HepG2 (cell line): Measurements from ENCODE around the gene SH3BP2. TPM values are rescaled to one million over a fixed set of nuclear protein-coding genes. Genes with fewer than 3 reads are reported as not detected.

Experiments
- ATAC-seq: fragments of 200-7000 bp; cut with Tn5 transposase; 3 replicates; pipeline ENCODE4 v1.9.1; 2020; ENCODE audit warnings: mild to moderate bottlenecking, moderate library complexity
- BruUV-seq: library from RNA; stranded (reverse); fragments of 400-500 nt; replicated peaks from 2 replicates; lab custom pipeline; 2021; lab: Mats Ljungman, UMichigan
- CTCF ChIA-PET: fragments of 300-600 bp; formaldehyde crosslinking; extraction: SDS; loops from one replicate; lab custom pipeline; 2021; ENCODE audit warnings: low total read pairs, inconsistent platforms, low intra/inter-chr PET ratio; lab: Yijun Ruan, JAX
- POLR2A ChIA-PET: fragments of 350-600 bp; sonication (Branson Sonifier 250); formaldehyde crosslinking; loops from one replicate; lab custom pipeline; 2020; ENCODE audit warnings: antibody characterized with exemption, inconsistent platforms; lab: Yijun Ruan, JAX
- DNase-seq: peaks from one replicate; pipeline ENCODE4 v3.0.0-alpha.2; 2015; ENCODE audit warnings: low spot score
- FAIRE-seq: peaks from 3 replicates; lab custom pipeline; 2011; peaks lifted over from hg19 to GRCh38; lab: Jason Lieb, UNC
- H2AFZ ChIP-seq: one replicate; pipeline ENCODE4 v1.6.1; 2011; ENCODE audit warnings: low read length, inconsistent platforms
- H3K27ac ChIP-seq: fragments of 300-600 bp; 3 replicates; pipeline ENCODE4 v1.8.0; 2011; ENCODE audit warnings: mixed run types, mild to moderate bottlenecking, mixed read lengths, low read length, inconsistent platforms; ENCODE audit not compliant: insufficient read depth; ENCODE audit errors: extremely low read length
- H3K27me3 ChIP-seq, 2 experiments: fragments of 200-600 bp in 1 of 2; 2 replicates in 1 of 2; 3 replicates in 1 of 2; pipeline versions ENCODE4 v1.6.0 to v1.8.0; 2011; ENCODE audit warnings: low read length in 2 of 2, mild to moderate bottlenecking in 2 of 2, moderate library complexity in 2 of 2, inconsistent platforms in 1 of 2; ENCODE audit not compliant: insufficient read depth in 2 of 2, control insufficient read depth in 1 of 2
- H3K36me3 ChIP-seq, 2 experiments: fragments of 200-600 bp in 1 of 2; replicated peaks in 1 of 2; 2 replicates in 1 of 2; 3 replicates in 1 of 2; pipeline versions ENCODE4 v1.5.1 to v1.8.0; 2011; ENCODE audit warnings: low read length in 2 of 2, inconsistent platforms in 1 of 2; ENCODE audit not compliant: insufficient read depth in 2 of 2, control insufficient read depth in 1 of 2
- H3K4me1 ChIP-seq: 2 replicates; pipeline ENCODE4 v1.5.1; 2012; ENCODE audit warnings: low read length, inconsistent platforms; ENCODE audit not compliant: insufficient read depth
- H3K4me2 ChIP-seq: 2 replicates; pipeline ENCODE4 v1.6.0; 2011; ENCODE audit warnings: low read depth, low read length, inconsistent platforms
- H3K4me3 ChIP-seq, 3 experiments: fragments of 200-600 bp in 1 of 3; sonication (generic), shearing (Covaris generic) in 1 of 3; replicated peaks in 1 of 3; 2 replicates each; pipeline ENCODE4 v1.5.1; 2011 to 2016; ENCODE audit warnings: low read length in 3 of 3, inconsistent platforms in 2 of 3, low read depth in 2 of 3, mild to moderate bottlenecking in 2 of 3, control low read depth in 1 of 3, mixed read lengths in 1 of 3; ENCODE audit not compliant: insufficient read depth in 1 of 3
- H3K79me2 ChIP-seq: one replicate; pipeline ENCODE4 v1.6.1; 2011; ENCODE audit warnings: low read length, inconsistent platforms; ENCODE audit not compliant: insufficient read depth
- H3K9ac ChIP-seq: 2 replicates; pipeline ENCODE4 v1.6.0; 2011; ENCODE audit warnings: mild to moderate bottlenecking, low read depth, low read length, inconsistent platforms; ENCODE audit not compliant: insufficient read depth
- H3K9me3 ChIP-seq: 2 replicates; pipeline ENCODE4 v1.5.1; 2012; ENCODE audit warnings: mild to moderate bottlenecking, low read length
- H4K20me1 ChIP-seq: 2 replicates; pipeline ENCODE4 v1.6.0; 2011; ENCODE audit warnings: inconsistent platforms, mild to moderate bottlenecking, low read length, moderate library complexity; ENCODE audit not compliant: insufficient read depth
- CAMTA2 ChIP-seq: sonication (generic); formaldehyde crosslinking; IDR thresholded peaks from 2 replicates; pipeline ENCODE4 v1.4.0; 2020; ENCODE audit warnings: mild to moderate bottlenecking, missing genetic modification reagents, borderline replicate concordance
- IKZF5 ChIP-seq: IDR thresholded peaks from 2 replicates; pipeline ENCODE4 v1.6.1; 2018; ENCODE audit warnings: missing genetic modification reagents, mild to moderate bottlenecking, missing compliant biosample characterization
- NFE2L2 ChIP-seq: fragments of 150-350 bp; IDR thresholded peaks from 2 replicates; pipeline ENCODE4 v1.6.1; 2014; ENCODE audit warnings: low read length
- RAD51 ChIP-seq: fragments of 450-650 bp; IDR thresholded peaks from 2 replicates; pipeline ENCODE4 v1.6.1; 2016; ENCODE audit warnings: borderline replicate concordance
- SAFB2 ChIP-seq: sonication (generic); formaldehyde crosslinking; IDR thresholded peaks from 2 replicates; pipeline ENCODE4 v1.5.1; 2020; ENCODE audit warnings: missing genetic modification reagents, low read depth, mild to moderate bottlenecking, borderline replicate concordance
- ZBTB1 ChIP-seq: sonication (generic); formaldehyde crosslinking; IDR thresholded peaks from 2 replicates; pipeline ENCODE4 v1.4.0; 2020; ENCODE audit warnings: missing genetic modification reagents, borderline replicate concordance
- ZNF10 ChIP-seq: sonication (generic); formaldehyde crosslinking; IDR thresholded peaks from 2 replicates; pipeline ENCODE4 v1.4.0; 2020; ENCODE audit warnings: mild to moderate bottlenecking, low read depth, missing genetic modification reagents, borderline replicate concordance
- ZNF543 ChIP-seq: sonication (generic); formaldehyde crosslinking; IDR thresholded peaks from 2 replicates; pipeline ENCODE4 v1.4.0; 2020; ENCODE audit warnings: mild to moderate bottlenecking, missing genetic modification reagents
- WGBS: methylation state at CpG from one replicate; pipeline ENCODE4 v1.1.6; 2017; ENCODE audit warnings: low lambda C conversion rate; 5-methylcytosine and 5-hydroxymethylcytosine counted together
- in situ Hi-C: cut with HindIII; loops from 2 replicates; pipeline ENCODE4 v1.10.0; 2017; ENCODE audit warnings: low pct_unique_long_range_greater_than_20kb; ENCODE audit not compliant: extremely low pct_ligation_motif_present
- intact Hi-C: fragments of 100-400 bp; cut with micrococcal nuclease; formaldehyde crosslinking; loops from one replicate; pipeline ENCODE4 v1.10.0; 2022; ENCODE audit not compliant: unreplicated experiment
- polyA plus RNA-seq, 8 experiments: library from polyadenylated mRNA; depleted of rRNA in 3 of 8; stranded (reverse) in 7 of 8; unstranded in 1 of 8; fragments of >200 nt; fragmentation: Illumina TruSeq in 4 of 8; extraction: Trizol in 4 of 8; gene quantifications; 2 replicates each; pipeline versions ENCODE4 v1.2.1 to v1.2.3, GENCODE V29; 2011 to 2016; ENCODE audit warnings: low read depth in 4 of 8, missing spikeins in 1 of 8, mixed read lengths in 1 of 8; ENCODE audit not compliant: insufficient read depth in 1 of 8
- total RNA-seq, 5 experiments: library from RNA; depleted of rRNA; stranded (reverse); fragments of >200 nt; fragmentation: Illumina TruSeq; extraction: Trizol; gene quantifications; 2 replicates each; pipeline ENCODE4 v1.2.3, GENCODE V29; 2016; ENCODE audit warnings: low read depth in 1 of 5
- TF ChIP-seq, protein P1 (sequence below): sonication (generic); formaldehyde crosslinking; IDR thresholded peaks from 2 replicates; pipeline ENCODE4 v1.5.1; 2020; ENCODE audit warnings: mild to moderate bottlenecking, missing genetic modification reagents
- TF ChIP-seq, protein P2 (sequence below): sonication (generic); formaldehyde crosslinking; IDR thresholded peaks from 2 replicates; pipeline ENCODE4 v1.4.0; 2020; ENCODE audit warnings: mild to moderate bottlenecking, missing genetic modification reagents
- TF ChIP-seq, protein P3 (sequence below): IDR thresholded peaks from 2 replicates; pipeline ENCODE4 v1.6.1; 2016; ENCODE audit warnings: missing biosample characterization, missing genetic modification reagents, low read depth

Gene SH3BP2
- total and polyA plus RNA-seq, 2 of the 13 experiments (the other 11 are each of a cell fraction or from before 2014, with no cell fraction given), result 16.9 to 34.5 TPM

DNA sequence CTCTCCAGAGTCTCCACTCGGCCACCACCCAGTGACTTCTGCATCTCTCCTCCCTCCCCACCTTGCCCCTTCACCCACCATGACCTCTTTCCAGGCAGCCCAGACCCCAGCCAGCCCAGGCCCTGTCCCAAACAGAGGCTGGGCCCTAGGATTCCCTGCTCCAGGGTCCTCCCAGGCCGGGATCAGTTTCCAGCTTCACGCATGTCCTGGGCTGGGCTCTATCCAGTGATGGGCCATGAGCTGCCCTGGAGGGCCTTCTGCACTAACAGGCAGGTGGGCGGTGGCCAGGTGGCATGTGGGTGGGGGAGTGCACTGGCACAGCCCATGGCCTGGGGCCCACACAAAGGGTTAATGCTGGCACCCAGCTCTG, 30.4 kb downstream of the SH3BP2 start:
- DNase-seq (no peak), ATAC-seq (no peak), FAIRE-seq (no peak)
- Histone ChIP-seq H3K4me3 (no peak overlapping the region), H3K36me3 (peaks cover 19 to 59% of the 10 kb centered on the region in 2 experiments; a peak in 4 of 5 replicates), H3K4me1 (no peaks in the 10 kb centered on the region), H2AFZ (no peak overlapping the region), H3K9ac (no peak overlapping the region), H3K4me2 (no peak overlapping the region), H3K79me2 (no peaks in the 10 kb centered on the region), H3K27ac (no peak overlapping the region), H3K27me3 (no peaks in the 10 kb centered on the region), H3K9me3 (no peaks in the 10 kb centered on the region), H4K20me1 (peaks cover 3% of the 10 kb centered on the region; the same call in 1 of the 2 replicates)
- no TSS peak for BruUV-seq
- CTCF ChIA-PET, result no interaction called here
- WGBS, result 100% methylated on average over 1 of the region's 4 CpGs
- POLR2A ChIA-PET, result no interaction called here
- intact Hi-C loops (no loop called here), in situ Hi-C loops (no loop called here)
- no peak for TF ChIP-seq IKZF5 (CRISPR knock-in tag)

DNA sequence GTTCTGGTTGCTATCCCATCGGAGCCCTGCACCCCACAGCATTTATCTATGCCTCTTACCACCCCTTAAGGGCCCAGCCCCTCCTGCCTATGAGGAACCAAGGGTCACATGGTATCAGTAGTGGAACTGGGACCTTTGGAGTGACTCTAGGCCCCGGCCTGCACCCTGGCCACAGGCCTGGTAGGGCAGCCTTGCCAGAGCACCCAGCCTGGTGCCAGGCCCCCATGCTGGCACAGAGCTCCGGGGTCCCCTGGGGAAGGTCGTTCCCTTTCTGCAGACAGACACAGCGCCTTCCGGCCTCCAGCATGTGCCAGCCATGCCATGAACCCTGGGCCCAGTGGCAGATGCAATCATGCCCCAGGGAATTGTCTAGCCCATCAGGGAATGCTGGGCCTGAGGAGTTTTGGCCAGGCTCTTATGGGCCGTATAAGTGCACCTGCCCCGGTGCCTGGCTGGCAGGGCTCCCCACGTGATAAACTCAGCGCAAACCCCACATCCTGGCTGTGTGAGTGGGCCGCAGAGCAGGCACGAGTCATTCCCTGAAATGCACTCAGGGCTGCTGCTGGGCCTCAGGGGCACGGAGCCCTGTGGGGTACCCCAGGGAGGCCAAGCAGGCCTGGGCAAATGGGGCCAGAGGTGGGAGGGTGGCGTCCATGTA, 30.9 kb downstream of the SH3BP2 start:
- in situ Hi-C loops, result no loop called here
- no peak for ATAC-seq
- TF ChIP-seq, protein P1, sequence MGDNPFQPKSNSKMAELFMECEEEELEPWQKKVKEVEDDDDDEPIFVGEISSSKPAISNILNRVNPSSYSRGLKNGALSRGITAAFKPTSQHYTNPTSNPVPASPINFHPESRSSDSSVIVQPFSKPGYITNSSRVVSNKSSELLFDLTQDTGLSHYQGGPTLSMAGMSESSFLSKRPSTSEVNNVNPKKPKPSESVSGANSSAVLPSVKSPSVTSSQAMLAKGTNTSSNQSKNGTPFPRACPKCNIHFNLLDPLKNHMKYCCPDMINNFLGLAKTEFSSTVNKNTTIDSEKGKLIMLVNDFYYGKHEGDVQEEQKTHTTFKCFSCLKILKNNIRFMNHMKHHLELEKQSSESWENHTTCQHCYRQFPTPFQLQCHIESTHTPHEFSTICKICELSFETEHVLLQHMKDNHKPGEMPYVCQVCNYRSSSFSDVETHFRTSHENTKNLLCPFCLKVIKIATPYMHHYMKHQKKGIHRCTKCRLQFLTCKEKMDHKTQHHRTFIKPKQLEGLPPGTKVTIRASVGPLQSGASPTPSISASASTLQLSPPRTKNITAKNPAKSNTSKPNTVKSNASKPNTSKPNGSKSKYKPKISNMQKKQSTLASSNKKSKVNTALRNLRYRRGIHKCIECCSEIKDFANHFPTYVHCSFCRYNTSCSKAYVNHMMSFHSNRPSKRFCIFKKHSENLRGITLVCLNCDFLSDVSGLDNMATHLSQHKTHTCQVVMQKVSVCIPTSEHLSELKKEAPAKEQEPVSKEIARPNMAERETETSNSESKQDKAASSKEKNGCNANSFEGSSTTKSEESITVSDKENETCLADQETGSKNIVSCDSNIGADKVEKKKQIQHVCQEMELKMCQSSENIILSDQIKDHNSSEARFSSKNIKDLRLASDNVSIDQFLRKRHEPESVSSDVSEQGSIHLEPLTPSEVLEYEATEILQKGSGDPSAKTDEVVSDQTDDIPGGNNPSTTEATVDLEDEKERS (CRISPR knock-in tag), result no peak
- TF ChIP-seq SAFB2 (no peak), CAMTA2 (CRISPR knock-in tag) (no peak), ZBTB1 (CRISPR knock-in tag) (no peak), ZNF10 (no peak), NFE2L2 (no peak), RAD51 (no peak), ZNF543 (no peak)
- TF ChIP-seq, protein P2, sequence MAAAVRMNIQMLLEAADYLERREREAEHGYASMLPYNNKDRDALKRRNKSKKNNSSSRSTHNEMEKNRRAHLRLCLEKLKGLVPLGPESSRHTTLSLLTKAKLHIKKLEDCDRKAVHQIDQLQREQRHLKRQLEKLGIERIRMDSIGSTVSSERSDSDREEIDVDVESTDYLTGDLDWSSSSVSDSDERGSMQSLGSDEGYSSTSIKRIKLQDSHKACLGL, result no peak
- TF ChIP-seq, protein P3, sequence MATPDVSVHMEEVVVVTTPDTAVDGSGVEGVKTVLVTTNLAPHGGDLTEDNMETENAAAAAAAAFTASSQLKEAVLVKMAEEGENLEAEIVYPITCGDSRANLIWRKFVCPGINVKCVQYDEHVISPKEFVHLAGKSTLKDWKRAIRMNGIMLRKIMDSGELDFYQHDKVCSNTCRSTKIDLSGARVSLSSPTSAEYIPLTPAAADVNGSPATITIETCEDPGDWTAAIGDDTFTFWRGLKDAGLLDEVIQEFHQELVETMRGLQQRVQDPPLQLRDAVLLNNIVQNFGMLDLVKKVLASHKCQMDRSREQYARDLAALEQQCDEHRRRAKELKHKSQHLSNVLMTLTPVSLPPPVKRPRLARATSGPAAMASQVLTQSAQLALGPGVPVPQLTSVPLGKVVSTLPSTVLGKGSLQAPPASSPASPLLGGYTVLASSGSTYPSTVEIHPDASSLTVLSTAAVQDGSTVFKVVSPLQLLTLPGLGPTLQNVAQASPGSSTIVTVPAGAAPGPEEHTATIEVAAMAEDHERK, result no peak

More for the DNA sequence above, 30.9 kb downstream of the SH3BP2 start:
- WGBS, result 96% methylated on average over 5 of the region's 14 CpGs
- H3K4me1 ChIP-seq, result no peaks in the 10 kb centered on the region
- BruUV-seq, result no TSS peak
- ChIA-PET CTCF (no interaction called here), POLR2A (no interaction called here)
- H3K4me3 ChIP-seq, result no peak overlapping the region
- no peaks in the 10 kb centered on the region for H3K27me3 ChIP-seq
- peaks cover 20 to 59% of the 10 kb centered on the region in 2 experiments; a peak in 4 of 5 replicates for H3K36me3 ChIP-seq
- H4K20me1 ChIP-seq, result peaks cover 3% of the 10 kb centered on the region; the same call in 1 of the 2 replicates
- H3K4me2 ChIP-seq, result no peak overlapping the region
- DNase-seq (no peak), FAIRE-seq (no peak)
- intact Hi-C loops, result no loop called here
- H2AFZ ChIP-seq, result no peak overlapping the region
- H3K9ac ChIP-seq, result no peak overlapping the region
- H3K79me2 ChIP-seq, result no peaks in the 10 kb centered on the region
- no peaks in the 10 kb centered on the region for H3K9me3 ChIP-seq
- H3K27ac ChIP-seq, result no peak overlapping the region
